HG02763 (cell line): ENCODE results near the gene VPS54.
"Not testable (repeated sequence)": the region's sequence is repeated elsewhere in the genome, so short reads cannot be mapped to it uniquely, and the experiment has no call there.

ENCODE experiments used
- ATAC-seq: cut with Tn5 transposase; IDR thresholded peaks from one replicate; pipeline ENCODE4 v1.9.1; 2021; ENCODE audit warnings: mild to moderate bottlenecking, moderate library complexity; ENCODE audit not compliant: unreplicated experiment

VPS54 gene

DNA sequence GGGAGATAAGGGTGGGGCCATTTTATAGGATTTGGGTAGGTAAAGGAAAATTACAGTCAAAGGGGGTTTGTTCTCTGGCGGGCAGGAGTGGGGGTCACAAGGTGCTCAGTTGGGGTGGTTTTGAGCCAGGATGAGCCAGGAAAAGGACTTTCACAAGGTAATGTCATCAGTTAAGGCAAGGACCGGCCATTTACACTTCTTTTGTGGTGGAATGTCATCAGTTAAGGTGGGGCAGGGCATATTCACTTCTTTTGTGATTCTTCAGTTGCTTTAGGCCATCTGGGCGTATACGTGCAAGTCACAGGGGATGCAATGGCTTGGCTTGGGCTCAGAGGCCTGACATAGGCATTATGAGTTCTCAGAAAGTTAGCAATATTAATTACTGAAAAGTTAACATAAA, 171.7 kb downstream of the VPS54 start:
- not testable (repeated sequence) for ATAC-seq

DNA sequence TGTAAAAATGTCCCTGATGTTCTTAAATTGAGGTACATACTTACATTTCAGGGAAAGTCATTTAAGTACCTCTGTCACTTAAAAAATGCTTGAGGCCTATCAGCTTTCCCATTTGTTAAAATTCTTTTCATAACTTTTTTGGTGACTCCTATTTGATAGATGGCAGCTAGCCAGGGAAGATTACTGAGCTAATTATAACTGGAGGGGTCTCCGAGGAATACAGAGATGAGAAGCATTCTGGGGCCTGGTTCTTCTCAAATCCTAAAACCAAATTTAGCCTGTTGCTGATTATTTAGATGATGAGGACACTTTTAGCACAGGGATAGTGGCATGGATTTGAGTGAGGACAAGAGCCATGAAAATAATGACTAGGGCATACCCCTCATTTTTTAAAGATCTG, 172.7 kb downstream of the VPS54 start:
- ATAC-seq, result no peak

DNA sequence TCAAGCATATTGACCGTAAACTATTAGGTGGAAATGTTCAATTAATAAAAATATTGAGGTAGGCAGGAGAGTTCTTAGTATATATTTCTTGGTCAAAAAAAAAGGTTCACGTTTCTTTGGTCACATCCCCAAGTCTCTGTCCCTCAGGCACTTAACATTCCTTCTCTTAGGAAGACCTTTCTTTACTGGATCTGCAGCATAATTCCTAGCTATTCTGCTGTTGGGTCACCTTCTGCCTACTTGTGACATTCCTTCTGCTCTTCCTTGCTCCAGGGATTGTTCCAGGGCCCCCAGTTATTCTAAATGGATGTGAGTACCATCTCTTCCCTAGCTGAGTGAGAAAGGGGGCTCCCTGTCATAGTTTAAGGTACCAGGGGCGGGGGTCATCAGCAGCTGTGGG, 173.4 kb downstream of the VPS54 start:
- ATAC-seq, result no peak

DNA sequence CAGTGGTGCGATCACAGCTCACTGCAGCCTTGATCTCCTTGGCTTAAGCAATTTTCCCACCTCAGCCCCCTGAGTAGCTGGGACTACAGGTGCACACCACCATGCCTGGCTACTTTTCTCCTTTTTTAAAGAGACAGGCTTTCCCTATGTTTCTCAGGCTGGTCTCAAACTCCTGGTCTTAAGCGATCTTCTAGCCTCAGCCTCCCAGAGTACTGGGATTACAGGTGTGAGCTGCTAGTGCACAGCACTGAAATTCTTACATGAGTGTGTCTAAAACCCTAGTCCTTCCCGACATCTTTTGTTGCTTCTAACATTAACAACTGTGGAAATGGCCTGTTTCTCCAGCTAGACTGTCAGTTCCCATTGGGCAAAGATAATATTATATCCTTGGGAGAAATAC, 174.6 kb downstream of the VPS54 start:
- ATAC-seq, result no peak

DNA sequence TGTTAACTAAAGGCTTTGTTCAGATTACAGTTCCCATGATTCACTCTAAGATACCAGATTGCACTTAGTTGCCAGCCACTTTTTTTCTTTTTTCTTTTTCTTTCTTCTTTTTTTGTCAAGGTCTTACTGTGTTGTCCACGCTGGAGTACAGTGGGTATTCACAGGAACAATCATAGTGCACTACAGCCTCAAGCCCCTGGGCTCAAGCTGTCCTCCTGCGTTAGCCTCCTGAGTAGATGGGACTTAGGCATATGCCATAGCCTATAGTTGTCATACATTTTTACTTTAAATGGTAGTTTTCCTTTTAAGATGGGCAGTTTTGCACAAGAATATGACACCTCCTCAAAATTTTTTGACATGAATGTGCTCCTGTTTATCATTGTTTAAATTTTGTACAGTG, 175.4 kb downstream of the VPS54 start:
- ATAC-seq, result no peak

DNA sequence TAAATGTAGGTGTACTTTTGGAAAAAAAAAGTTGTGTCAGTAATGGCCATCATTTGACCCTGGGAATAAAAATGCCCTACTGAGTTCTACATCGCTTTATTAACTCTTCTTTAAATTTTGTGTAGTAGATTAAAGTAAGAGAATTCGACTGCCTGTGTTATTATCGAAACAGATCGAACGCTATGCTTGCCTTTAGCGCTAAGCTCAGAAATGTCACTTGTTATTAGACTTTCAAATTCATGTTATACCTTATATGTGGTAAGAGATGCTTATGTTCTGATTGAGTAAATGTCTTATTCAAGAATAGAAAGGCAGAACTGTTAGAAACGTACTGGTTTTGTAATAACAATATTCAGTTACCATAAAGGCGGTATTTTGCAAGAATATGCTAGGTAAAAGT, 176.1 kb downstream of the VPS54 start:
- no peak for ATAC-seq

DNA sequence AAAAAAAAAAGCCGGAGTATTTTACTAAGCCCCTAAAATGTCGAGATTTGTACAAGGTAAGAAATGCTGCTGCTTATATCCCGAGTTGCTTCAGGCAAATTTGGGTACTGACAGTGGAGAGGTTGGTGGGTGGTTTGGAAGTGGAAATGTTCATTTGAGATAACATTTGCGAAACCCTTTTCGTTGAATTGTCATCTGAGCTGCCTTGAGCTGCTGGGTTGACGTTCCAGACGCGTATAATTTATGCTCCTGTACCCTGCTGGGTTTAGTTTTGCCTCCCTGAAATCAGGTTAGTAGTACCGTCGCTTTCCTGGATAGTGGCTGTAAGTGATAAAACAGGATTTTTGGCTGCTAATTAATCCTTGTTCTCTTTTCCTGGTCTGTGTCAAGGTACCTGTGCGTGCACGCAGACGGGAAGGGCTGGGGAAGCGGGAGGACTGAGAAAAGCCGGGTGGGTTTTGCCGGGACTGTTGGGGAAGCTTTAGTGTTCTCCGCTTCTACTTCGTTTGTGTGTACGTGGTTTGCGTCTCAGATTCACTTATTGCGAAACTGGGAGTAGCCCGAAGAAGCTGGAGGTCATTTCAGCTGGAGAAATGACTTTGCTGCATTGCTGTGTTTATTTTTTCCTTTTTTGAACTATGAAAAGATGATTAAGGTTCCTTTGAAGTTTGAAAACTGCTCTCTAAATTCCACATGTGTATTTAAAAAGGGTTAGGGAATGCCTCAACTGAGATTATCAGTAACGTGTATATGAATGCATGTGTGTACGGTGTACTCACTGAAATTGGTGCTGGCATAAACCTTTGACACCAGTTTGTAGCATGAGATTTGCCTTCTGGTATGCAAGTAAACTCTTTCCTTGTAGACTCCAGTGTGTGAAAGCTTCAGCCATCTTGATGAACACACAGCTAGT, 176.8 kb downstream of the VPS54 start:
- no peak for ATAC-seq
